RCC 7860 (cell line): ENCODE results near the gene SCYGR1.
"Not testable (repeated sequence)": the region's sequence is repeated elsewhere in the genome, so short reads cannot be mapped to it uniquely, and the experiment has no call there.

Source experiments
- DNase-seq: peaks from one replicate; pipeline ENCODE4 v3.0.0-alpha.2; 2015; ENCODE audit warnings: low spot score
- FAIRE-seq: peaks from 2 replicates; lab custom pipeline; 2012; peaks lifted over from hg19 to GRCh38; lab: Jason Lieb, UNC

Gene SCYGR1, protein sequence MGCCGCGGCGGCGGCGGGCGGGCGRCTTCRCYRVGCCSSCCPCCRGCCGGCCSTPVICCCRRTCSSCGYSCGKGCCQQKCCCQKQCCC

DNA sequence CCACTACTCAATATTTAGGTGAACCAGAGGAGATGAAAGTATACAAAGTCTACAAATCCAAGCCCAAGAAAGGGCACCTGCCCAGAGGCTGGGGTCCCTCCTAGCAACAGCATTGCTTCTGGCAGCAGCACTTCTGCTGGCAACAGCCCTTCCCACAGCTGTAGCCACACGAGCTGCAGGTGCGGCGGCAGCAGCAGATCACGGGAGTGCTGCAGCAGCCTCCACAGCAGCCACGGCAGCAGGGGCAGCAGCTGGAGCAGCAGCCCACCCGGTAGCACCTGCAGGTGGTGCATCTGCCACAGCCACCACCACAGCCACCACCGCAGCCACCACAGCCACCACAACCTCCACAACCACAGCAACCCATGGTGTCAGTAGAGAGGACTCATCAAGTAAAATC lies at the start of gene SCYGR1:
Gene SCYGR1, minus strand, starts transcription at position 367 of the 400 bp plus-strand sequence. Its CDS starts 0 bp downstream, at position 367.
- not testable (repeated sequence) for FAIRE-seq, DNase-seq

DNA sequence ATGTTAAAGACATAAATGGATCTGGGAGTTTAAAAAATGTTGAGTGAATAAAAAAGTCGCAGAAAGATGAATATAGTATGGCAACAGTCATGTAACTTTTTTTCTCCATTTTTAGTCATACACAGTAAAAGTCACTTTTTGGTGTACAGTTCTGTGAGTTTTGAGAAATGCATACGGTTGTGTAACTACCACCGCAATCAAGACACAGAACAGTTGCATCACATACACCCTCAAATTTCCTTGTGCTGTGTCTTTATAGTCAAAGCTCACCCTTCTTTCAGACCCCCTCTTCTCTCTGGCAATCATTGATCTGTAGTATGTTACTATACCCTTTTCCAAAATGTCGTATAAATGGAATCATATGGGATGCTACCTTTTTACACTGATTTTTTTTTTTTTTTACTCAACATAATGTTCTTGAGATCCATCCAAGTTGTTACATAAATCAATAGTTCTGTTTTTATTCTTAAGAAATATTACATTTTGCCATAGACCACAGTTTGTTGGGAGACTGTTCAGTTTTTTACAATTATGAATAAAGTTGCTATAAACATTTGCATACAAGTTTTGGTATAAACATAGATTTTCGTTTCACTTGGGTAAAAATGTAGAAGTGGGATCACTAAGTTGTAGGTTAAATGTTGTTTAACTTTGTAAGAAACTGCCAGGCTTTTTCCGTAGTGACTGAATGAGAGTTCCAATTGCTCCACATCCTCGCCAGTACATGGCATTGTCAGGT lies 48.9 kb upstream of the SCYGR1 start:
- FAIRE-seq = no peak
- no peak for DNase-seq

DNA sequence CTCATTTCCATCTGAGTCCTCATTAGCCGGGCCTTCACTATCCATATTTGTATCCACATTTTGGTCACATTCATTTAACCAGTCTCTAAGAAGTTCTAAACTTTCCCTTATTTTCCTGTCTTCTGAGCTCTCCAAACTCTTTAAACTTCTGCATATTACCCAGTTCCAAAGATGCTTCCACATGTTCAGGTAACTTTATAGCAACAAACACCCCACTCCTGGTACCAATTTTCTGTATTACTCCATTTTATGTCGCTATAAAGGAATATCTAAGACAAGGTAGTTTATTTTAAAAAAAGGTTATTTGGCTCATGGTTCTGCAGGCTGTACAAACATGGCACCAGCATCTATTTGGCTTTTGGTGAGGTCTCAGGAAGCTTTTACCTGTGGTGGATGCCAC lies 45.4 kb upstream of the SCYGR1 start:
- no peak for FAIRE-seq

GRCh38 chr2:227430639-227431038 lies 42.9 kb upstream of the SCYGR1 start:
- DNase-seq = no peak
- no peak for FAIRE-seq

More for the DNA sequence above, 45.4 kb upstream of the SCYGR1 start:
- no peak for DNase-seq

GRCh38 chr2:227428731-227429285 lies 41.1 kb upstream of the SCYGR1 start:
- no peak for FAIRE-seq
- DNase-seq = no peak

GRCh38 chr2:227423656-227424499 lies 36.1 kb upstream of the SCYGR1 start:
- DNase-seq = no peak
- FAIRE-seq = no peak

GRCh38 chr2:227420087-227421052 lies 32.6 kb upstream of the SCYGR1 start:
- no peak for DNase-seq
- FAIRE-seq = no peak

GRCh38 chr2:227416701-227417100 lies 29.0 kb upstream of the SCYGR1 start:
- no peak for DNase-seq
- FAIRE-seq = no peak

DNA sequence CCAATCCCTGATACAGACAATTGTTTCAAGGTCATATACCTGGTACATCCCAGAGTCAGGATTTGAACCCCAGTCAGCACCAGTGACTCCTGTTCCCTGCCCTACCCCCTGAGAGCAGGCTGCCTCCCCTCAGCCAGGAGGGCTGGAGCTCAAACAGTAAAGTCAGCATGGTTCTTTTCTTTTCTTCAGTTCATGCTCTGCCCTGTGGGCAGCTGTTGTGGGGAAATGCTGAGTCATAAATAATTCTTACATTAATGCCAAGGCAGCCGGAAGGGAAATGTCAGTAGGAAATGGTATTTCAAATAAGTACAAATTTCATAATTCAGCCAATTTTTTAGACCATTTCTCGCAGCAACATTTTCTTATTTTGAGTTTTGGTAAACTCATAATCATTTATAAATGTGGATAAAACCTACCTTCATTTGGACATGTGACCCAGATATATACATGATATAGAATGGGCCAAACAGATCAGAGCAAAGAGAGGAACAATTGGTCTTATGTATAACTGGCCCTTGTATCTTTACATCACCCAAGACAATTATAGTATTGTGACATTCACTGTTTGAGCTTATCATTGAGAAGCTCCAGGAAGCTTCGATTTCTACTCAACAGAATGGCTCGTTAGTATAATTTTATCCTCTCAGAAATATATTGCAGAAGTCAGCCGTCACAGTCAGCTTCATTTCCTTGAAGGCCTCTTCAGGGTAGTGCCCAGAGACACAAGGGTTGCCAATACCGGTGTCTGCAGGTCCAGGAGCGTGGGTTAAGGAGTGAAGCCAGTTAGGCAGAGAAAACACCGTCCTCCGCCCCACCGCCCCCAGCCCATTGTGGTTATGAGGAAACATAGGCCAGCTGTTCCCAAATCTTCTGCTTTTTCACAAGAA lies 28.0 kb upstream of the SCYGR1 start:
- FAIRE-seq (peak; percentile 79), DNase-seq (peak; percentile 66)

- DNase-seq (peak; percentile 43), FAIRE-seq (no peak)
Observed at GRCh38 chr2:227414846-227415245, 27.1 kb upstream of the SCYGR1 start.

GRCh38 chr2:227413371-227413770 lies 25.6 kb upstream of the SCYGR1 start:
- DNase-seq (no peak), FAIRE-seq (no peak)

GRCh38 chr2:227412877-227413276 lies 25.1 kb upstream of the SCYGR1 start:
- FAIRE-seq (no peak), DNase-seq (no peak)

- FAIRE-seq (no peak), DNase-seq (peak; percentile 46)
Observed at GRCh38 chr2:227411990-227412350, 24.2 kb upstream of the SCYGR1 start.

- FAIRE-seq (peak; percentile 75), DNase-seq (peak; percentile 66)
Observed at GRCh38 chr2:227411320-227411989, 23.7 kb upstream of the SCYGR1 start.

DNA sequence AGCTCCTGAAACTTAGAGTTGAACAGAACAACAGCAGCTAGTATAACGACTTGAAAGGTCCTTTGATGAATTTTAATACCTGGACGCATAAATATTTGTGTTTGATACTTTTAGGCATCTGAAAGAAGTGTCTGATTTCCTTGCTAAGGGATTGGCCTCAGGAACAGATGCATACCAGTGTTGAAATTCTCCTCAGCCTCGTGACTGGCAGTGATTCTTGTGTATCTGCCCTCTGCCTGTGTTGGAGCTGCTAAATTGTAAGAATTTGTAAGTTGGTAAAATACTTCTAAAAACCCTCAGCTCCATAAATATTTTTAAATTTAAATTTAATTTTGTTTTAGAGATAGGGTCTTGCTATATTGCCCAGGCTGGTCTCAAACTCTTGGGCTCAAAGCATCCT lies 22.4 kb upstream of the SCYGR1 start:
- DNase-seq (no peak), FAIRE-seq (no peak)

- no peak for FAIRE-seq
- DNase-seq = no peak
Observed at GRCh38 chr2:227407591-227408151, 19.9 kb upstream of the SCYGR1 start.

DNA sequence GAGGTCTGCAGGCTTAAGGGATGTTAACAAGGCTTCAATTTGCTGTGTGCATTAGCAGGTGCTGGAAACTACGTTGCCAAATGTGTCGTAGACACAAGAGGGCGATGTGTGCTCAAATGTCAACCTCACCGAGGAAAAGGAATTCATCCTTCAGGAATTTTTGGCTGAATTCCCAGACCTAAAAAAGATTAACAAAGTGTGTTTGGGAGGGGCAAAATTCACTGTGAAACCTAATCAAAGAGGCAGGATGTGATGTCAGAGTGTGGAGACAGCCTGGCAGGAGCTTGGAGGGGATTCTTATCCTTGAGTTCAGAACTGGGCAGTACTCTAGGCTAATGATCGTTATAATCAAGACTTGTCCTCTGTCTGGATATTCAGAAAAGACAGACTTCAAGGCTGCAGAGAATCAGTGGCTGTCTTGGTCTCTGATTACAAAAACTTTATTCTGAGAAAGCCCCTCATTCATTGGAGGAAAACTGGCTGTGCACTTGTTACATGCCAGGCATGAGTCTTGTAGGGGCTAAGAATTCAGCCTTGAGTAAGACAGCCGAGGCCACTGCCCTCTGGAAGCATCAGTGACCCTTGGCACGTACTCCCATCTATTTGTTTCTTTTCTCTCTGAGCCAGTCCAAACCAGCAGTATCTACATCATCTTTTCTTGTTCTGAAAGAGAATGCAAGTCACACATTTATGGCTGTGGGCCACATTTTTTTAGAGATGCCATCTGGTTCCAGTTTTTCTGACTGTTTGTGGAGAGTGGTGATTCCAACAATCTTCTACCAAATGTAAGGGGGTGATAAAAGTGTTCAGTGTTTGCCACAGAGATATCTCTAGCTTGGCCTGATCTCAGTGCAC lies 18.7 kb upstream of the SCYGR1 start:
- FAIRE-seq = peak; percentile 94
- DNase-seq = peak; percentile 95
